Liver (tissue), 9 donors: ENCODE data around the gene CELSR1. TPM values are rescaled to one million over a fixed set of nuclear protein-coding genes. Genes with fewer than 3 reads are reported as not detected.
"Not testable (repeated sequence)": the region's sequence is repeated elsewhere in the genome, so short reads cannot be mapped to it uniquely, and the experiment has no call there.

Experiments used
- DNase-seq: peaks from one replicate; pipeline ENCODE4 v3.0.0-alpha.2; 2017; ENCODE audit warnings: low spot score
- H3K27ac ChIP-seq, 2 donors: one replicate each; pipeline ENCODE4 v1.7.0; 2013; ENCODE audit warnings: inconsistent platforms in 2 of 2, low read length in 2 of 2, control low read depth in 1 of 2, low read depth in 1 of 2, mild to moderate bottlenecking in 1 of 2
- H3K27me3 ChIP-seq, 4 donors: one replicate each; pipeline versions ENCODE4 v1.6.1 to v1.7.0; 2013; ENCODE audit warnings: low read length in 3 of 4, inconsistent platforms in 1 of 4, mild to moderate bottlenecking in 1 of 4, moderate library complexity in 1 of 4; ENCODE audit not compliant: control insufficient read depth in 4 of 4, insufficient read depth in 4 of 4
- H3K36me3 ChIP-seq, 4 donors: one replicate each; pipeline versions ENCODE4 v1.6.1 to v1.7.0; 2013; ENCODE audit warnings: low read length in 3 of 4, mild to moderate bottlenecking in 3 of 4, low read depth in 1 of 4, moderate library complexity in 1 of 4; ENCODE audit not compliant: control insufficient read depth in 4 of 4, insufficient read depth in 3 of 4
- H3K4me1 ChIP-seq, 4 donors: one replicate each; pipeline versions ENCODE4 v1.6.1 to v1.7.0; 2013; ENCODE audit warnings: low read length in 3 of 4, mild to moderate bottlenecking in 3 of 4, moderate library complexity in 1 of 4; ENCODE audit not compliant: control insufficient read depth in 4 of 4, insufficient read depth in 4 of 4
- H3K4me3 ChIP-seq, 3 donors: one replicate each; pipeline versions ENCODE4 v1.6.1 to v1.7.0; 2013; ENCODE audit warnings: low read length in 3 of 3, control low read depth in 1 of 3, low read depth in 1 of 3, mild to moderate bottlenecking in 1 of 3
- H3K9ac ChIP-seq, 2 donors: one replicate each; pipeline ENCODE4 v1.7.0; 2013; ENCODE audit warnings: low read length in 2 of 2, mild to moderate bottlenecking in 2 of 2, moderate library complexity in 2 of 2, control low read depth in 1 of 2, low read depth in 1 of 2
- H3K9me3 ChIP-seq, 4 donors: one replicate each; pipeline versions ENCODE4 v1.6.1 to v1.7.0; 2013; ENCODE audit warnings: low read length in 3 of 4; ENCODE audit not compliant: control insufficient read depth in 4 of 4
- ATF3 ChIP-seq: IDR thresholded peaks from 2 replicates; pipeline ENCODE4 v1.6.1; 2016; ENCODE audit warnings: antibody characterized with exemption
- EGR1 ChIP-seq, 2 donors: IDR thresholded peaks; 2 replicates each; pipeline ENCODE4 v1.6.1; 2016 to 2018; ENCODE audit warnings: antibody characterized with exemption in 2 of 2, low read depth in 2 of 2
- FOXA1 ChIP-seq: IDR thresholded peaks from 2 replicates; pipeline ENCODE4 v1.6.1; 2016; ENCODE audit warnings: antibody characterized with exemption
- FOXA2 ChIP-seq: IDR thresholded peaks from 2 replicates; pipeline ENCODE4 v1.6.1; 2016; ENCODE audit warnings: antibody characterized with exemption
- GABPA ChIP-seq, 2 donors: IDR thresholded peaks in 1 of 2; conservative IDR thresholded peaks in 1 of 2; 2 replicates each; pipeline ENCODE4 v1.6.1; 2016; ENCODE audit warnings: antibody characterized with exemption in 2 of 2, mild to moderate bottlenecking in 1 of 2, moderate library complexity in 1 of 2
- HNF4A ChIP-seq, 2 donors: conservative IDR thresholded peaks; 2 replicates each; pipeline ENCODE4 v1.6.1; 2016; ENCODE audit warnings: antibody characterized with exemption in 2 of 2, mild to moderate bottlenecking in 2 of 2
- HNF4G ChIP-seq: IDR thresholded peaks from 2 replicates; pipeline ENCODE4 v1.6.1; 2016; ENCODE audit warnings: antibody characterized with exemption
- JUND ChIP-seq, 2 donors: IDR thresholded peaks; 2 replicates each; pipeline ENCODE4 v1.6.1; 2016; ENCODE audit warnings: antibody characterized with exemption in 2 of 2
- NR2F2 ChIP-seq: IDR thresholded peaks from 2 replicates; pipeline ENCODE4 v1.6.1; 2016; ENCODE audit warnings: antibody characterized with exemption
- RAD21 ChIP-seq, 2 donors: IDR thresholded peaks; 2 replicates each; pipeline ENCODE4 v1.6.1; 2016; ENCODE audit warnings: antibody characterized with exemption in 2 of 2, mild to moderate bottlenecking in 2 of 2
- RXRA ChIP-seq, 2 donors: IDR thresholded peaks; 2 replicates each; pipeline ENCODE4 v1.6.1; 2017 to 2018; ENCODE audit warnings: antibody characterized with exemption in 2 of 2, mild to moderate bottlenecking in 1 of 2
- SP1 ChIP-seq: IDR thresholded peaks from 2 replicates; pipeline ENCODE4 v1.6.1; 2018; ENCODE audit warnings: antibody characterized with exemption, mild to moderate bottlenecking
- TAF1 ChIP-seq: conservative IDR thresholded peaks from 2 replicates; pipeline ENCODE4 v1.6.1; 2016; ENCODE audit warnings: antibody characterized with exemption, mild to moderate bottlenecking
- YY1 ChIP-seq: IDR thresholded peaks from 2 replicates; pipeline ENCODE4 v1.6.1; 2016; ENCODE audit warnings: antibody characterized with exemption, mild to moderate bottlenecking
- ZBTB33 ChIP-seq: IDR thresholded peaks from 2 replicates; pipeline ENCODE4 v1.6.1; 2016; ENCODE audit warnings: antibody characterized with exemption
- WGBS: extraction: QIAGEN DNeasy Blood & Tissue Kit; methylation state at CpG from one replicate; pipeline ENCODE4 v1.1.7; 2013; 5-methylcytosine and 5-hydroxymethylcytosine counted together
- polyA plus RNA-seq, 2 donors: library from polyadenylated mRNA; stranded (reverse) in 1 of 2; unstranded in 1 of 2; fragments of 200-250 nt in 1 of 2; fragments of >200 nt in 1 of 2; fragmentation: Nextera tagmentation in 1 of 2; extraction: Ambion mirVana in 1 of 2; gene quantifications; one replicate each; pipeline versions ENCODE4 v1.2.1 to v1.2.3, GENCODE V29; 2013 to 2015
- total RNA-seq, 2 donors: library from RNA; depleted of rRNA; stranded (reverse); fragments of >200 nt; gene quantifications; one replicate each; pipeline ENCODE4 v1.2.3, GENCODE V29; 2014
- TF ChIP-seq, protein P1 (sequence below): fragments of 150-350 bp; IDR thresholded peaks from 2 replicates; pipeline ENCODE4 v1.5.1; 2017; ENCODE audit warnings: improper control_type of control experiment, low read depth, low read length; ENCODE audit not compliant: missing input control
- TF ChIP-seq, protein P2 (sequence below): IDR thresholded peaks from 2 replicates; pipeline ENCODE4 v1.6.1; 2016; ENCODE audit warnings: antibody characterized with exemption, mild to moderate bottlenecking
- donor health status: healthy.
- donor health status: healthy.
- donor health status: healthy.
- donor health status: healthy.
- donor health status: healthy.

The CELSR1 gene
- total and polyA plus RNA-seq, 4 donors, result 0.37 to 1.6 (median 1.3) TPM

DNA sequence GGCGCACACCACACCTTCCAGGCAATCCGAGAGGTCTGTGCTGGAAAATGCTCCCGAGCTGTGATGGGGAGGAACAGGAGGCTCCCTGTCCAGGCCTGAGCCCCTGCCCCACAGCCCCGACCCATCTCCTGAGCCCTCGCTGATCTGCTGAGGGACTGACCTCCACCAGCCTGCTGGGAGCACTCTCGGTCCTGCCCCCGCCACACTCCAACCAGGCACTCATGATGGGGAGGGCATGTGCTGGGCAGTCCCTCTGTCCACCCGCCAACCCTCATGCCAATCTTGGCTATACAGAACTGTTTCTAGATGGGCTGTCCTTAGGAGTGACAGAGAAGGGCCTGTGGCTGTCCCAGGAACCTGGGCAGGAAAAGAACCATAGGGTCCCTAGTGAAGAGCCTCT is 131.1 kb downstream of the CELSR1 start:
- H3K9me3 ChIP-seq, result no peaks in the 10 kb centered on the region
- no peak overlapping the region for H3K27ac ChIP-seq
- no peak for DNase-seq
- H3K9ac ChIP-seq, result no peak overlapping the region
- 96% methylated on average over 8 of the region's 8 CpGs for WGBS
- TF ChIP-seq YY1, result no peak
- no peak for TF ChIP-seq TAF1
- TF ChIP-seq HNF4A (conservative IDR thresholded peaks at IDR 0.05), result no peak
- TF ChIP-seq EGR1 (IDR thresholded peaks at IDR 0.05; ENCODE audit: low read depth in 2 of 2), result no peak
- no peak for TF ChIP-seq RXRA (IDR thresholded peaks at IDR 0.05)
- TF ChIP-seq RAD21 (IDR thresholded peaks at IDR 0.05), result no peak
- no peak overlapping the region for H3K4me3 ChIP-seq
- H3K27me3 ChIP-seq, result no peaks in the 10 kb centered on the region
- no peaks in the 10 kb centered on the region for H3K36me3 ChIP-seq
- no peaks in the 10 kb centered on the region for H3K4me1 ChIP-seq

GRCh38 chr22:46405901-46406300 is 131.5 kb downstream of the CELSR1 start:
- H3K9ac ChIP-seq, result no peak overlapping the region
- H3K36me3 ChIP-seq, result no peaks in the 10 kb centered on the region
- no peak overlapping the region for H3K4me3 ChIP-seq
- no peaks in the 10 kb centered on the region for H3K9me3 ChIP-seq
- no peak for DNase-seq
- no peaks in the 10 kb centered on the region for H3K4me1 ChIP-seq
- TF ChIP-seq SP1 (no peak), ATF3 (no peak), HNF4G (no peak), EGR1 (IDR thresholded peaks at IDR 0.05; ENCODE audit: low read depth in 2 of 2) (no peak), FOXA2 (no peak), FOXA1 (no peak), NR2F2 (no peak), ZBTB33 (no peak), RXRA (IDR thresholded peaks at IDR 0.05) (no peak), HNF4A (conservative IDR thresholded peaks at IDR 0.05) (no peak), YY1 (no peak), RAD21 (IDR thresholded peaks at IDR 0.05) (no peak), GABPA (IDR thresholded peaks at IDR 0.05 in 1 of 2, conservative IDR thresholded peaks at IDR 0.05 in 1 of 2) (no peak), JUND (IDR thresholded peaks at IDR 0.05) (no peak)
- TF ChIP-seq, protein P1, sequence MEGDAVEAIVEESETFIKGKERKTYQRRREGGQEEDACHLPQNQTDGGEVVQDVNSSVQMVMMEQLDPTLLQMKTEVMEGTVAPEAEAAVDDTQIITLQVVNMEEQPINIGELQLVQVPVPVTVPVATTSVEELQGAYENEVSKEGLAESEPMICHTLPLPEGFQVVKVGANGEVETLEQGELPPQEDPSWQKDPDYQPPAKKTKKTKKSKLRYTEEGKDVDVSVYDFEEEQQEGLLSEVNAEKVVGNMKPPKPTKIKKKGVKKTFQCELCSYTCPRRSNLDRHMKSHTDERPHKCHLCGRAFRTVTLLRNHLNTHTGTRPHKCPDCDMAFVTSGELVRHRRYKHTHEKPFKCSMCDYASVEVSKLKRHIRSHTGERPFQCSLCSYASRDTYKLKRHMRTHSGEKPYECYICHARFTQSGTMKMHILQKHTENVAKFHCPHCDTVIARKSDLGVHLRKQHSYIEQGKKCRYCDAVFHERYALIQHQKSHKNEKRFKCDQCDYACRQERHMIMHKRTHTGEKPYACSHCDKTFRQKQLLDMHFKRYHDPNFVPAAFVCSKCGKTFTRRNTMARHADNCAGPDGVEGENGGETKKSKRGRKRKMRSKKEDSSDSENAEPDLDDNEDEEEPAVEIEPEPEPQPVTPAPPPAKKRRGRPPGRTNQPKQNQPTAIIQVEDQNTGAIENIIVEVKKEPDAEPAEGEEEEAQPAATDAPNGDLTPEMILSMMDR, result no peak
- TF ChIP-seq, protein P2, sequence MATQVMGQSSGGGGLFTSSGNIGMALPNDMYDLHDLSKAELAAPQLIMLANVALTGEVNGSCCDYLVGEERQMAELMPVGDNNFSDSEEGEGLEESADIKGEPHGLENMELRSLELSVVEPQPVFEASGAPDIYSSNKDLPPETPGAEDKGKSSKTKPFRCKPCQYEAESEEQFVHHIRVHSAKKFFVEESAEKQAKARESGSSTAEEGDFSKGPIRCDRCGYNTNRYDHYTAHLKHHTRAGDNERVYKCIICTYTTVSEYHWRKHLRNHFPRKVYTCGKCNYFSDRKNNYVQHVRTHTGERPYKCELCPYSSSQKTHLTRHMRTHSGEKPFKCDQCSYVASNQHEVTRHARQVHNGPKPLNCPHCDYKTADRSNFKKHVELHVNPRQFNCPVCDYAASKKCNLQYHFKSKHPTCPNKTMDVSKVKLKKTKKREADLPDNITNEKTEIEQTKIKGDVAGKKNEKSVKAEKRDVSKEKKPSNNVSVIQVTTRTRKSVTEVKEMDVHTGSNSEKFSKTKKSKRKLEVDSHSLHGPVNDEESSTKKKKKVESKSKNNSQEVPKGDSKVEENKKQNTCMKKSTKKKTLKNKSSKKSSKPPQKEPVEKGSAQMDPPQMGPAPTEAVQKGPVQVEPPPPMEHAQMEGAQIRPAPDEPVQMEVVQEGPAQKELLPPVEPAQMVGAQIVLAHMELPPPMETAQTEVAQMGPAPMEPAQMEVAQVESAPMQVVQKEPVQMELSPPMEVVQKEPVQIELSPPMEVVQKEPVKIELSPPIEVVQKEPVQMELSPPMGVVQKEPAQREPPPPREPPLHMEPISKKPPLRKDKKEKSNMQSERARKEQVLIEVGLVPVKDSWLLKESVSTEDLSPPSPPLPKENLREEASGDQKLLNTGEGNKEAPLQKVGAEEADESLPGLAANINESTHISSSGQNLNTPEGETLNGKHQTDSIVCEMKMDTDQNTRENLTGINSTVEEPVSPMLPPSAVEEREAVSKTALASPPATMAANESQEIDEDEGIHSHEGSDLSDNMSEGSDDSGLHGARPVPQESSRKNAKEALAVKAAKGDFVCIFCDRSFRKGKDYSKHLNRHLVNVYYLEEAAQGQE, result no peak
- WGBS, result 89% methylated on average over 4 of the region's 4 CpGs
- no peaks in the 10 kb centered on the region for H3K27me3 ChIP-seq
- H3K27ac ChIP-seq, result no peak overlapping the region

GRCh38 chr22:46403880-46404279 is 133.5 kb downstream of the CELSR1 start:
- not testable (repeated sequence) for H3K4me3 ChIP-seq, H3K9me3 ChIP-seq, DNase-seq, H3K4me1 ChIP-seq, H3K27ac ChIP-seq, H3K36me3 ChIP-seq, H3K9ac ChIP-seq, H3K27me3 ChIP-seq
- WGBS, result 85% methylated on average over 7 of the region's 7 CpGs
